AG09309 (cell line): ENCODE data around the gene XXYLT1.

ENCODE experiments used
- DNase-seq: peaks from one replicate; pipeline ENCODE4 v3.0.0-alpha.2; 2010; ENCODE audit warnings: low read depth
- H3K4me3 ChIP-seq: 2 replicates; pipeline ENCODE4 v1.5.1; 2011; ENCODE audit warnings: mild to moderate bottlenecking, low read depth, low read length, moderate library complexity; ENCODE audit not compliant: control insufficient read depth
- CTCF ChIP-seq: IDR thresholded peaks from 2 replicates; pipeline ENCODE4 v1.5.1; 2011; ENCODE audit warnings: mild to moderate bottlenecking, low read depth, low read length, inconsistent platforms; ENCODE audit not compliant: insufficient read depth, control insufficient read depth; ENCODE audit errors: missing control alignments

The XXYLT1 gene

DNA sequence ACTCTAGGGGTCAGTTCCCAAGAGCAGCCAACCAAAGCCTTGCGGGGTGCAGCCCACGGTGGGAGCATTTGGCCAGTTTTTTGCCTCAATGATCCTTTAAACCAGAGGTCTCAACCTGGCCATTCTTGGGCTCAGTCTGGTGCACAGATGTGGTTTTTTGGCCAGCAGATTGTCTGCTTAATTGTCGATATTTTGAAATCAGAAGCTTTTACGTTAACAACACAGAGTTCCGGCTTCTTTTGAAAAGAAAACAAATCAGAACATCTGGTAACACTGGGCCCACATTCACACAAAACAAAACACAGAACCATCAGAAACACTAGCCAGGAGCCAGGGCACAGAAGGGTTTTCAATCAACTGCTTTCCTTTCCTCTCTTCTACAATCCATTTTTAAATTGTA is 127.7 kb downstream of the XXYLT1 start:
- no peak for TF ChIP-seq CTCF

DNA sequence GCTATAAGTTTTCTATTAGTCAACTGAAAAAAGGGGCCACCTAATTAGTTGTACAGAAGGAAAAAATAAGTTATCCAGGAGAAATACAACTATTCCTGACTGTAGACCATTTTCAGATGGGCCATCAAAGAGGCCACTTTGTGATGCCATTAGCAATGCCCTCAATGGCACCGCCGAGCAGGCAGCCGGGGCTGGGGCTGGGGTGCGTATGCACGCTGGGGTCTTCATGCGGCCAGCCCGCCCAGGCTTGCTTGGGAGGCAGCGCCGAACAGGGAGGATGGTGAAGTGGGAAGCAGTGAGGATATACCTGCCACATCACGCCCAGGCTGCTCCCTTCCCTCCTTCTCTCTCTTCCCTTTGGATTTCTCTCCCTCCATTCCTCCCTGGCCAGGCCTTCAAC is 128.4 kb downstream of the XXYLT1 start:
- no peak overlapping the region for H3K4me3 ChIP-seq
- DNase-seq: no peak
- TF ChIP-seq CTCF: no peak

More for the DNA sequence above, 127.7 kb downstream of the XXYLT1 start:
- H3K4me3 ChIP-seq: no peak overlapping the region
- no peak for DNase-seq

- no peak for DNase-seq
Measured at GRCh38 chr3:195140816-195141793, 129.9 kb downstream of the XXYLT1 start.

GRCh38 chr3:195140410-195140809 is 130.5 kb downstream of the XXYLT1 start:
- no peak overlapping the region for H3K4me3 ChIP-seq
- no peak for TF ChIP-seq CTCF
- no peak for DNase-seq

More at GRCh38 chr3:195140816-195141793, 129.9 kb downstream of the XXYLT1 start:
- no peak for TF ChIP-seq CTCF
- no peak overlapping the region for H3K4me3 ChIP-seq

- no peak for TF ChIP-seq CTCF
- no peak for DNase-seq
- no peak overlapping the region for H3K4me3 ChIP-seq
Measured at GRCh38 chr3:195139876-195140240, 131.1 kb downstream of the XXYLT1 start.

DNA sequence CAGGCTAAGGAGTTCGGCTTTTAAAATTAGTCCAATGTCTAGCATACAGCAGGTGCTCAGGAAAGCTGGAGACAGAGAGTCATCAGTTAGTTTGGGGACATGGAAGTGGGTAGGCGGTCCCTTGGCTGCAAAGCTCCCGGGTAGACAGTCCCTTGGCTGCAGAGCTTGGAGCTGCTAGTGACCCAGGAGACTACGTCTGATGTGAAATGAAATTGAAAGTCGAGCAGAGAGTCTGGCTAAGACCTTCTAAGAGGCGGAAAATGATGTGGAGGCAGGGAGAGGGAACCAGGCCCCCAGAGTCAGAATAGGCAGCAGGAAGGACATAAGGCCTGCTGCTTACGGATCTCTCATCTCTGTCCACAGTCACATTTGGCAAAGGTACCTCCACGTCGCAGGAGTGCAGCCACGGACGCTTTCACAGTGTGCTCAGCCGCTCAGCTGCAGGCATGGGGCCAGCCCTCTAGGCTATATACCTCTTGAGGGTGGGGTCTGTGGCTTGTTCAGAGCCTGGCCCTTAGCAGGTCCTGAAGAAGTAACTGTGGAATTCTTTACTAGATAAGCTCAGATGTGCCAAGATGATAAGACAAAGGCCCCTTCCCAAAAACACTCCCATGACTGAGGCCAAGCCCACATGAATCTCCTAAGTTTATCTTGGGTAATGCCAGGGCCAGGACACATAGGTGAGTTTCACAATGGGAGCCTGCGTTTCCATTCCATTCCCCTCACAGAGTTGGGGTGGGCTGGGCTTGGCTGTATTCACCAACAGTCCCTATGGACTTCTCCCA is 131.7 kb downstream of the XXYLT1 start:
- DNase-seq: no peak
- no peak for TF ChIP-seq CTCF
- H3K4me3 ChIP-seq: no peak overlapping the region
